Measurements from ENCODE around the gene BRI3BP.
"Not testable (repeated sequence)": the region's sequence is repeated elsewhere in the genome, so short reads cannot be mapped to it uniquely, and the experiment has no call there.

Gene BRI3BP

DNA sequence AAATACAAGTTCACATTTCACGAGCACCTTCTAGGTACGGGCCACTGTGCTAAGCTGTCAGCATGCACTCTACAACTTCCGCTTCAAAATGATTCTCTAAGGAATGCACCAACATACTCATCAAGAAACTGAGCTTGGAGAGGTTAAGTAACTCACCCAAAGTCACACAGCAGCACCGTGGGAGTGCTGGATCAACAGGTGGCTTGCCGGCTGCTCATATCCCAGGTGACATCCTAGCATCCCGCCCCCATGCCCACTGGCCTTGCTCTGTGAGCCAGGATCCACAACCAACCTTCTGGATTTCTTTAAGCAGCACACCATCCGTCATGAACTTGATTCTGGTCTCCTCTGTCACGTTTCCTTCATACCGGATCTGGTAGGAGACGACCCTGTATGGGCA lies 21.2 kb upstream of the BRI3BP start:
- DNase-seq (ENCODE audit: low read depth), result no peak

- no peak for DNase-seq (ENCODE audit: low read depth)
Observed at GRCh38 chr12:124975276-124975675, 18.2 kb upstream of the BRI3BP start.

GRCh38 chr12:124976999-124977398 lies 16.4 kb upstream of the BRI3BP start:
- DNase-seq (ENCODE audit: low read depth), result no peak

GRCh38 chr12:124979568-124979967 lies 13.9 kb upstream of the BRI3BP start:
- no peak for DNase-seq (ENCODE audit: low read depth)

DNA sequence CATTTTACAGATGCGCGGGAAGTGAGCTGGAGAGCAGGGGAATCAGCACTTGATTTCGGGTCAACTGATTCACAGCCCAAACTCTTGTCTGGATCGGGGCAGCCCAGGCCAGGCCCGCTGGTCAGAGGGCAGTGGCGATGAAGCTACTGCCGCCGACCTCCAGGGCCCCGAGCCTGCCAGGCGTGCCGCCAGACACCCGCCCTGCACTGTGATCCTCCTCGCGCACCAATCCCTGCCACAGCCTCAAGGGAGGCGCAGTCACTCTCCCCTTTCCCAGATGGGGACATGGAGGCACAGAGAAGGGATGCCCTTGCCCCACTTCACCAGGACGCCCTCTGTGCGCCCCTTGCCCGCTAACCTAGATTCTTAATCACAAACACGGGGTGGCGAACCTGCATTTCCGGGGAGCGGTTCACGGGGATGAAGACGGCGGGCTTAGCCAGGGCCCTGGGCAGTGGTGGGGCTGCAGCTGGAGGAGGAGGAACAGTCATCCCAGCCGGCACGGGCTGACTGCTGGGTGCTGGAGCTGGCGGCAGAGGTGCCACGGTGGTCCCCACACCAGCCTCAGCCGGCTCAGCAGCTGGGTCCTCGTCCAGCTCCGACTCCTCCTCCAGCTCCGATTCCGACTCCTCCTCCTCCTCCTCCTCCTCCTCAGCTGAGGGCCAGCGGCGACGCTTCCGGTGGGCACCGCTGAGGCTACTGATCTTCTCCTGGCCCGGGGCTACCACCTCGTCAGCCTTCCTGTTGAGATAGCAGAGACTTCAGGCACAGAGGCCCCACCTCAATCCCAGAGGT lies 13.2 kb upstream of the BRI3BP start:
- no peak for DNase-seq (ENCODE audit: low read depth)

DNA sequence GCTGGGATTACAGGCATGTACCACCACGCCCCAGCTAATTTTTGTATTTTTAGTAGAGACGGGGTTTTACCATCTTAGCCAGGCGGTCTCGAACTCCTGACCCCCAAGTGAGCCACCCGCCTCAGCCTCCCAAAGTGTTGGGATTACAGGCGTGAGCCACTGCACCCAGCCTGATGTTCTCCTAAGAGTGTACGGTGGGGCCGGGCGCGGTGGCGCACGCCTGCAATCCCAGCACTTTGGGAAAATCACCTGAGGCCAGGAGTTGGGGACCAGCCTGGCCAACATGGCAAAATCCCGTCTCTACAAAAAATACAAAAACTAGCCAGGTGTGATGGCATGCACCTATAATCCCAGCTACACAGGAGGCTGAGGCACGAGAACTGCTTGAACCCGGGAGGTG lies 6.6 kb upstream of the BRI3BP start:
- not testable (repeated sequence) for DNase-seq (ENCODE audit: low read depth)

DNA sequence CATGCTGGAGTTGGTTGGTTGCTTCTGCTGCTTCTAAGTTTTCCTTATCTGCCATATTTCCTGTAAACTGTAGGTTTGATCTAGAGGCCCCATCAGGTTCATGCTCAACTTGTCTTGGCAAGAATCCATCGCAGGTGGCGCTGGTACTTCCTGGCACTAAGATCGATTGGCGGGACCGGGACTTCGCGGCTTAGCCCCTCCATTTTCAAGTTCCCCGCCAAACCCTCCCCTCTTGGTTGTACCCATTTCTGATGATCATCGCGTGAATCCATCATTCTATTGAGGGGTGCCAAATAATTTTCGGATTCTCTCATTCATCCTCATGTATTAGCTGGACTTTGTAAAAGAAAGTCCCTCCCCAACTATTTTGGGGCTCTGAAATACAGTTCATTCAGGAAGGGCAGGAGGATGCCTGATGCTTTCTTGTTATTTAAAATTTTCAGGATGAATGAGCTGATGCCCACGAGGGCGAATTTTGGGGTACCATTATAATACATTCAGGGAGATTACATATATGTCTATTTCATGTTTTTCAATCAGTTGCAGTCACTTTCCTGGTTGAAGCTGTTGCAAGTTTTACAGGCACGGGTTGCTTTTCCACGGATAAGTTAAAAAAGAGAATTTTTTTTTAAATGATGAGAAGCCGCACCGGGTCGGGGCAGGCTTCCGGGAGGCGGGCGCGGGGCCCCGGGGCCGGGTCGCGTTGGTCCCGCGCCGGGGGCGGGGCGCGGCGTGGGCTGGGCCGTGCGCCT lies 395 bp upstream of the BRI3BP start:
- DNase-seq (ENCODE audit: low read depth), result peak; percentile 8

GRCh38 chr12:124994437-124994975 lies 1.1 kb downstream of the BRI3BP start:
- DNase-seq (ENCODE audit: low read depth), result no peak

DNA sequence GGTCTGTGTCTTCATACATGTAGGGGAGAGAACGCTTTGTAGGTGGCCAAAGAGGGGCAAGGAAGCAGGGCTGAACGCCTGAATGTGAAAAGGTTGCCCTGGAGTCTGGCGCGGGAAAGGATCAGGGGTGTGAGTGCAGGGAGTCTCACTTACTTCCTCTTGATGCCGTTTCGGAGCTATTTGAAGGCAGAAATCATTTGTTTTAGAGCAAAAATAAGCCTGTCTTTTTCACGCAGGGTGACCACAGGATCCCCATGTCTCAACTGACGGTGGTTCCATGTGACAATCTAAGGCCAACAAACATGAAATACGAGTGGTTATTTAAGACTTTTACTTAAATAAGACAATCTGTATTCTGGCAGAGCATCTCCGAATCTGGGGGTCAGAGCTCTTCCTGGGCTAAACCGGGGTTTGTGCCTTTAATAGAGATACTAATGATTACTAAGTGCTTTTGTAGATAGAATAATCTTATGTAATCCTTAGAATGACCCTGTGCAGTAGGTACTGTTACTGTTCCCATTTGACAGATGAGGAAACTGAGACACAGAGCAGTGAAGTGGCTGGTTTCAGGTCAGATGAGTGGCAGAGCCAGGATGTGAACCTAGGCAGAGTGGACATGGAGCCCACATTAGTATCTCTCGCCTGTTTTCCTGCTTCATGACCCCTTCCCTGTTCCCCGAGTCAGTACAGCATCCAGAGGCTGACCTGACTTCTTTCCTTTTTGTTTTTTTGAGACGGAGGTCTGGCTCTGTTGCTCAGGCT lies 1.9 kb downstream of the BRI3BP start:
- DNase-seq (ENCODE audit: low read depth), result no peak

DNA sequence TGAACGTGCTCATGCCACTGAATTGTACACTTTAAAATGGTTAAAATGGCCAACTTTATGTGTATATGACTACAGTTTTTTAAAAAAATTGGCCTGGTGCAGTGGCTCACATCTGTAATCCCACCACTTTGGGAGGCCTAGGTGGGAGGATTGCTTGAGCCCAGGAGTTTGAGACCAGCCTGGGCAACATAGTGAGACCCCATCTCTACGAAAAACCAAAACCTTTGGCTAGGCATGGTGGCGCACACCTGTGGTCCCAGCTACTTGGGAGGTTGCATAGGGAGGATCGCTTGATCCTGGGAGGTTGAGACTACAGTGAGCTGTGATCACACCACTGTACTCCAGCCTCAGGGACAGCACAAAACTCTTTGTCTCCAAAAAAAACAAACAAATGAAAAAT lies 5.3 kb downstream of the BRI3BP start:
- DNase-seq (ENCODE audit: low read depth), result no peak

GRCh38 chr12:125001636-125002035 lies 8.2 kb downstream of the BRI3BP start:
- DNase-seq (ENCODE audit: low read depth), result no peak

DNA sequence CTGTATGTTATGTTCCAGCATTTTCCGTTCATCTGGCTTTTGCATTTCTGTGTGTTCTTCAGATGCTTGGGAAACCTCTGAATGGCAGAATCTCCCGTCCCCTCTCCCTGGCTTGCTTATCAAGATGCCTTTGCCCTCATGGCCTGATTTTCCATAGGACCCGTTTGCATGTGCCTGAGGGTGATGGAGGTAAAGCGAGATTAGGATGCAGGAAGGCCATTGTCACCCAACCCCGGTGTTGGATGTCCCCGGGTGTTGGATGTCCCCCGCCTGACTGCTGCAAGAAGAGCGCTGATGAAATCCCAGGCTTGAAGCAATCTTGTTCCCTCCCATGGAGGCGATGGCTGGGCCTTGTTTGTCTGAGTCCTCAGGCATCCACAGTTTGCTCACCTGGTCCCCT lies 9.6 kb downstream of the BRI3BP start:
- DNase-seq (ENCODE audit: low read depth), result no peak

GRCh38 chr12:125004621-125005020 lies 11.2 kb downstream of the BRI3BP start:
- no peak for DNase-seq (ENCODE audit: low read depth)

- DNase-seq (ENCODE audit: low read depth), result no peak
Observed at GRCh38 chr12:125005652-125006051, 12.2 kb downstream of the BRI3BP start.

- DNase-seq (ENCODE audit: low read depth), result no peak
Observed at GRCh38 chr12:125006365-125006764, 12.9 kb downstream of the BRI3BP start.

DNA sequence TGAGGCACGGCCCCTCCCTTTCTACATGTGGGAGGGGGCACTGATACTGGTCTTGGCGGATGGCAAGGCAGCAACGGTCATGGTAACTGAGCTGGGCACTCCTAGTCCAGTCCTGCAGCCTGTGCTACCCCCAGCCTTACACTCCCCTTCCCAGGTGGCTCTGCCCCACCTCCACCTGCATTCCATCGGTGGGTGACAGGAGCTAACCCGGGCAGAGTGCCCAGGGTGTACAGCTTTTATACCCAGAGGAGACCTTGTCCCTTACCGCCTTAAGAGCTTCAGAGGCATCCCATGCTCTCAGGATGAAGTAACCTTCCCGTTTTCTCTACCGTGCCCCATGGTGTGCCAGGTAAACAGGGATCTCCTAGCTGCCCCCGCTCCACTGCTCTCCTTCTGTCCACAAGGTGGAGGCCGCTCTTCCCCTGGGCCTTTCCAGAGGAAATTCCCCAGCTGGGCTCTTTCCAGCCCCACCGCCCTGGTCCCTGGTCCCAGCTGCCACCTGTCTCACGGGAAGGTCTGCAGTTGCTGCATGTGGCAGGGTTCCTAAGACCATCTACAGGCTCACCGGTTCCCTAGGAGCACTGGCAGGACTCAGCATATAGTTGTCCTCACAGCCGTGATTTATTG lies 20.5 kb downstream of the BRI3BP start:
- DNase-seq (ENCODE audit: low read depth), result no peak

DNA sequence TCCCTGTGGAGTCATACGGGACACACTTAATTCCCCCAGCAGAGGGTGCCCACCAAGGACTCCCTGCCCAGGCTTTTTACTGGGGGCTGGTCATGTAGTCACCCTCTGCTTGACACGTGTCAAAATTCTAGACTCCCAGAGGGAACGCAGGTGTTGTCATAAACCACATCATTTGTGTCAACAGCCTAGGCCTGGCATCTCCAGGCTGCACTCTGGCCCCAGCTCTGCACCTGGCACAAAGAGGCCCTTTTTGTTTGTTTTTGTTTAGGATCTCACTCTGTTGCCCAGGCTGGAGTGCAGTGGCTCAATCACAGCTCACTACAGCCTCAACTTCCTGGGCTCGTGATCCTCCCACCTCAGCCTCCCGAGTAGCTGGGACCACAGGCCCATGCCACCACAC lies 21.1 kb downstream of the BRI3BP start:
- DNase-seq (ENCODE audit: low read depth), result no peak

DNA sequence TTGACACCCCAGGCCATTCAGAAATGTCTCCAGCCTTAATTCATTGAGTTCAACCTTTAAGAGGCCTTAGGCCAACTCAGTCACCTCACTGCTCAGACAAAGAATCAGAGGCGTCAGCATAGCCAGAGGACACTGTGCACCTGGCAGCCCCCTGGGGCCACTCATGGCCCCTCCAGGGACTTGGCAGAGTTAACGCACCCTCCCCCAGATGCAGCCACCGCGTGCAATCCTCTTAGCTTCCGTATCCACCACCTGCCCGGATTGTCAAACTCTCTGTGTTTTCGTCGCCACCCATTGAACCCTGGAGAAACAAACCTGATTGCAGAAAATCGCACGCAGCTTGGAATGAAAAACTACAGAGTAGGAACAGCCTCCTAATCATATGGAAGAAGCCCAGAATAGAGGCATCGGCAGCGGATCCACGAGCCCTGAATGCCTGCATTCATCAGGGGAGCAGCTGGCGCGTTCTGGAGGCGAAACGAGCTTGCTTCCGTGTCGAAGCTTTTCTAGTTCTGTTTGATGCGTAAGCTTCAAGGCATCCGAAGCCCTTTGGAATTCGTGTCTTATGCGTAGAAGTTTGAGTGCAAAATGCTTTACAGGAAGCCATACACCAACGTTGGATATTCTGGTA lies 22.4 kb downstream of the BRI3BP start:
- no peak for DNase-seq (ENCODE audit: low read depth)

GRCh38 chr12:125017801-125018200 lies 24.4 kb downstream of the BRI3BP start:
- no peak for DNase-seq (ENCODE audit: low read depth)

DNA sequence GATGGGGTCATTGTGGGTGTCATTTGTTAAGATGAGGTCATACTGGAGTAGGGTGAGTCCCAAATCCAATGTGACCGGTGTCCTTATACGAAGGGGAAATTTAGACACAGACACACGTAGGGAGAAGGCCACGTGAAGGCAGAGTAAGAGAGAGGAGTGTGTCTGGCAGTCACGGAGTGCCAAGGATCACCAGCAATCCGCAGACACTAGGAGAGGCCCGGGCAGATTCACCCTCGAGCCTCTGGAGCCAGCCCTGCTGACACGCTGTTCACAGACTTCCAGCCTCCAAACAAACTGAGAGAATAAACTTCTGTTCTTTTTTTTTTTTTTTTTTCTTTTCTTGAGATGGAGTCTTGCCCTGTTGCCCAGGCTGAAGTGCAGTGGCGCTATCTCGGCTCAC lies 24.9 kb downstream of the BRI3BP start:
- no peak for DNase-seq (ENCODE audit: low read depth)

DNA sequence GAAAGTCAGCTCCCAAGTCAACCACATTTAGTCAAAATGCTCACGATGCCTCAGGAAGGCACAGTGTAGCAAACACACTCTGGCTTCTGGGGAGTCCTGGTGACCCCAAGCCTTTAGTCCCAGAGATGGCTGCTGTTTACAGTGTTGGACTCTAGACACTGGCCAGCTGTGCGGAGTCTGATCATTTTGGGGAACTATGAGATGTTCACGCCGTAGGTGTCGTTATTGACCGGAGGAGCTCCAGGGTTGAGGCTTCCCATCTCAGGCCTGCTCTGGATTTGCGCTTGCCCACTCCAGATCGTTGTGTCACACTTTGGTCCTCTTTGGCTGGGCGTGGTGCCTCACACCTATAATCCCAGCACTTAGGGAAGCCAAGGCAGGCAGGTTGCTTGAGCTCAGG lies 27.7 kb downstream of the BRI3BP start:
- no peak for DNase-seq (ENCODE audit: low read depth)

GRCh38 chr12:125021771-125022170 lies 28.3 kb downstream of the BRI3BP start:
- no peak for DNase-seq (ENCODE audit: low read depth)

All from fibroblast of the conjunctiva (primary cell).